Measurements from ENCODE around the gene ZNF440. TPM values are rescaled to one million over a fixed set of nuclear protein-coding genes. Genes with fewer than 3 reads are reported as not detected.

Gene ZNF440
- total and polyA plus RNA-seq, 2 experiments from 2014 or later, result 5.7 to 15.5 TPM

GRCh38 chr19:11792942-11793341 lies 21.1 kb upstream of the ZNF440 start:
- peaks cover 20% of the 10 kb centered on the region for H3K27me3 ChIP-seq
- H3K4me3 ChIP-seq, result no peak overlapping the region
- no peak overlapping the region for H3K27ac ChIP-seq
- DNase-seq (ENCODE audit: low read depth in 1 of 2, low spot score in 1 of 2), result no peak
- no peaks in the 10 kb centered on the region for H3K36me3 ChIP-seq
- H3K9me3 ChIP-seq (ENCODE audit: low read depth), result no peaks in the 10 kb centered on the region
- peaks cover 4% of the 10 kb centered on the region for H3K4me1 ChIP-seq (ENCODE audit: low read depth)
- TF ChIP-seq CTCF (IDR thresholded peaks at IDR 0.05; ENCODE audit: low read depth, low read length), result no peak

- no peaks in the 10 kb centered on the region for H3K9me3 ChIP-seq (ENCODE audit: low read depth)
- peaks cover 10% of the 10 kb centered on the region for H3K4me1 ChIP-seq (ENCODE audit: low read depth)
- no peak overlapping the region for H3K4me3 ChIP-seq
- H3K27ac ChIP-seq, result no peak overlapping the region
- H3K36me3 ChIP-seq, result no peaks in the 10 kb centered on the region
- H3K27me3 ChIP-seq, result peaks cover 20% of the 10 kb centered on the region
- DNase-seq (ENCODE audit: low read depth in 1 of 2, low spot score in 1 of 2), result peak; percentile 94 to 95
- peak; percentile 85 for TF ChIP-seq CTCF (IDR thresholded peaks at IDR 0.05; ENCODE audit: low read depth, low read length)
Measured at GRCh38 chr19:11797491-11797890, 16.6 kb upstream of the ZNF440 start.

- TF ChIP-seq CTCF (IDR thresholded peaks at IDR 0.05; ENCODE audit: low read depth, low read length), result peak; percentile 17
- peak within 1 kb of the TSS; percentile 84 for H3K27ac ChIP-seq
- peak; percentile 89 to 96 for DNase-seq (ENCODE audit: low read depth in 1 of 2, low spot score in 1 of 2)
Measured at GRCh38 chr19:11798391-11799330, 15.4 kb upstream of the ZNF440 start, which contains the start of gene ZNF491. TSS of gene ZNF491 (plus strand) at chr19:11798523. CDS start at chr19:11805954, 7,431 bp downstream.

GRCh38 chr19:11806354-11807098 lies 7.5 kb upstream of the ZNF440 start:
- H3K4me1 ChIP-seq (ENCODE audit: low read depth), result no peaks in the 10 kb centered on the region
- H3K9me3 ChIP-seq (ENCODE audit: low read depth), result no peaks in the 10 kb centered on the region
- H3K27me3 ChIP-seq, result no peaks in the 10 kb centered on the region
- no peak overlapping the region for H3K4me3 ChIP-seq
- H3K27ac ChIP-seq, result no peak overlapping the region
- no peak for DNase-seq (ENCODE audit: low read depth in 1 of 2, low spot score in 1 of 2)
- no peaks in the 10 kb centered on the region for H3K36me3 ChIP-seq
- TF ChIP-seq CTCF (IDR thresholded peaks at IDR 0.05; ENCODE audit: low read depth, low read length), result no peak

More at GRCh38 chr19:11798391-11799330, 15.4 kb upstream of the ZNF440 start, which contains the start of gene ZNF491:
- Histone ChIP-seq H3K4me1 (ENCODE audit: low read depth) (peaks cover 10% of the 10 kb centered on the region), H3K27me3 (peaks cover 18% of the 10 kb centered on the region), H3K36me3 (no peaks in the 10 kb centered on the region), H3K4me3 (peak within 1 kb of the TSS; percentile 45), H3K9me3 (ENCODE audit: low read depth) (no peaks in the 10 kb centered on the region)

- Histone ChIP-seq H3K36me3 (no peaks in the 10 kb centered on the region), H3K27me3 (no peaks in the 10 kb centered on the region), H3K4me3 (no peak overlapping the region), H3K27ac (no peak overlapping the region), H3K9me3 (ENCODE audit: low read depth) (no peaks in the 10 kb centered on the region), H3K4me1 (ENCODE audit: low read depth) (no peaks in the 10 kb centered on the region)
- no peak for DNase-seq (ENCODE audit: low read depth in 1 of 2, low spot score in 1 of 2)
- TF ChIP-seq CTCF (IDR thresholded peaks at IDR 0.05; ENCODE audit: low read depth, low read length), result no peak
Measured at GRCh38 chr19:11807099-11807380, 7.0 kb upstream of the ZNF440 start.

Measured in cardiac muscle cell (in vitro differentiated cells and primary cell).